HepG2 (cell line): Measurements from ENCODE around the gene SEZ6. TPM values are rescaled to one million over a fixed set of nuclear protein-coding genes. Genes with fewer than 3 reads are reported as not detected.

ENCODE experiments used
- CCAR2 ChIP-seq: fragments of 200-400 bp; formaldehyde crosslinking; optimal IDR thresholded peaks from 2 replicates; pipeline ENCODE3; 2018; ENCODE audit warnings: low read depth, mild to moderate bottlenecking, low read length, moderate library complexity
- CEBPG ChIP-seq: IDR thresholded peaks from 2 replicates; pipeline ENCODE4 v1.6.1; 2016
- EEA1 ChIP-seq: sonication (generic); formaldehyde crosslinking; IDR thresholded peaks from 2 replicates; pipeline ENCODE4 v1.5.1; 2020; ENCODE audit warnings: mild to moderate bottlenecking, missing genetic modification reagents, borderline replicate concordance
- FLYWCH1 ChIP-seq: sonication (generic); formaldehyde crosslinking; IDR thresholded peaks from 2 replicates; pipeline ENCODE4 v1.8.1; 2023; ENCODE audit warnings: mild to moderate bottlenecking, missing genetic modification reagents
- FOXC1 ChIP-seq: sonication (generic); formaldehyde crosslinking; IDR thresholded peaks from 2 replicates; pipeline ENCODE4 v1.8.0; 2022; ENCODE audit warnings: mild to moderate bottlenecking, missing genetic modification reagents, borderline replicate concordance
- HDAC2 ChIP-seq: sonication (generic); formaldehyde crosslinking; IDR thresholded peaks from 2 replicates; pipeline ENCODE4 v1.4.0; 2020; ENCODE audit warnings: missing genetic modification reagents
- KAT2B ChIP-seq: fragments of 150-350 bp; IDR thresholded peaks from 2 replicates; pipeline ENCODE4 v1.6.1; 2014; ENCODE audit warnings: low read depth, low read length, borderline replicate concordance
- TBP ChIP-seq: sonication (generic); formaldehyde crosslinking; IDR thresholded peaks from 2 replicates; pipeline ENCODE4 v1.5.0; 2020; ENCODE audit warnings: missing genetic modification reagents
- ZNF225 ChIP-seq: sonication (generic); formaldehyde crosslinking; IDR thresholded peaks from 2 replicates; pipeline ENCODE4 v1.4.0; 2020; ENCODE audit warnings: mild to moderate bottlenecking, missing genetic modification reagents
- ZNF598 ChIP-seq: sonication (generic); formaldehyde crosslinking; IDR thresholded peaks from 2 replicates; pipeline ENCODE4 v1.5.1; 2020; ENCODE audit warnings: mild to moderate bottlenecking, missing genetic modification reagents, borderline replicate concordance
- polyA plus RNA-seq, 8 experiments: library from polyadenylated mRNA; depleted of rRNA in 3 of 8; stranded (reverse) in 7 of 8; unstranded in 1 of 8; fragments of >200 nt; fragmentation: Illumina TruSeq in 4 of 8; extraction: Trizol in 4 of 8; gene quantifications; 2 replicates each; pipeline versions ENCODE4 v1.2.1 to v1.2.3, GENCODE V29; 2011 to 2016; ENCODE audit warnings: low read depth in 4 of 8, missing spikeins in 1 of 8, mixed read lengths in 1 of 8; ENCODE audit not compliant: insufficient read depth in 1 of 8
- total RNA-seq, 5 experiments: library from RNA; depleted of rRNA; stranded (reverse); fragments of >200 nt; fragmentation: Illumina TruSeq; extraction: Trizol; gene quantifications; 2 replicates each; pipeline ENCODE4 v1.2.3, GENCODE V29; 2016; ENCODE audit warnings: low read depth in 1 of 5
- TF ChIP-seq, protein P1 (sequence below), 2 experiments: sonication (generic) in 1 of 2; formaldehyde crosslinking in 1 of 2; IDR thresholded peaks; 2 replicates each; pipeline versions ENCODE4 v1.5.1 to v1.6.1; 2011 to 2020; ENCODE audit warnings: borderline replicate concordance in 1 of 2, low read depth in 1 of 2, low read length in 1 of 2, mild to moderate bottlenecking in 1 of 2, missing genetic modification reagents in 1 of 2, moderate library complexity in 1 of 2
- TF ChIP-seq, protein P2 (sequence below): sonication (generic); formaldehyde crosslinking; IDR thresholded peaks from 2 replicates; pipeline ENCODE4 v1.5.1; 2020; ENCODE audit warnings: mild to moderate bottlenecking, missing genetic modification reagents, borderline replicate concordance
- TF ChIP-seq, protein P3 (sequence below): sonication (generic); formaldehyde crosslinking; IDR thresholded peaks from 2 replicates; pipeline ENCODE4 v1.5.0; 2020; ENCODE audit warnings: mild to moderate bottlenecking, missing genetic modification reagents, borderline replicate concordance
- TF ChIP-seq, protein P4 (sequence below): sonication (generic); formaldehyde crosslinking; IDR thresholded peaks from 2 replicates; pipeline ENCODE4 v1.4.0; 2020; ENCODE audit warnings: missing genetic modification reagents, borderline replicate concordance

The SEZ6 gene
- total and polyA plus RNA-seq, 2 of the 13 experiments (the other 11 are each of a cell fraction or from before 2014, with no cell fraction given) = not detected

DNA sequence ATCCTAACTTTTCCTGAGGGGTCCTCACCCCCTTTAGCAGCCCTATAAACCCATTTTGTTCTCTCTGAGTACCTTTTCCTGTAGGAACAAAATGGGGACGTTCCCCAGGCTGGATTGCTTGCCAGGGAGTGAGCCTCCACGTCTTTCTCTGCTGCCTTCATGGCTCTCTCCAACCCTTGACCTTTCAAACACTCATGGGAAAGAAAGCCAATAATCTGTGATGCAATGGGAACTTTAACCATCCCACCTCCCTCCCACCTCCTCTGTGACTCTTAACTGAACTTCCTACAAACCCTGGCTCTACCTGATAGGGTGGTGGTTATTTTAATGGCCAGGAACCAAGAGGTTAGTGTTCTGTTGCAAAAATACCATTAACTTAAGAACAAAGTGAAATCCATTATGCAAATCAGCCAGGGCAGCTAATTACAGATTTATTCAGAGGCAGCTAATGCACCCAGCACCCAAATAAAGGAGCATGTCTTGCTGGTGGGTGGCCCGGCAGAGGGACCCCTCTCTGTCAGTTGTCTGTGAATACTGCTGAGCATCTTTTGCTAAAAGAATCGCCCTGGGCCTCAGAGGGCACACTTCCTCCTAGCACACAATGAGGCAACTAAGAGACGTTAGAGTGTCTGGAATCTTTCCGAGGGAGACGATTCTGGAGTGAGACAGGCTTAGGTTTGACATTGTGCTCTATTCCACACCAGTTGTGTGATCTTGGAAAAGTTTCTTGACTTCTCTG lies 40.1 kb upstream of the SEZ6 start (continued):
- TF ChIP-seq, protein P1, sequence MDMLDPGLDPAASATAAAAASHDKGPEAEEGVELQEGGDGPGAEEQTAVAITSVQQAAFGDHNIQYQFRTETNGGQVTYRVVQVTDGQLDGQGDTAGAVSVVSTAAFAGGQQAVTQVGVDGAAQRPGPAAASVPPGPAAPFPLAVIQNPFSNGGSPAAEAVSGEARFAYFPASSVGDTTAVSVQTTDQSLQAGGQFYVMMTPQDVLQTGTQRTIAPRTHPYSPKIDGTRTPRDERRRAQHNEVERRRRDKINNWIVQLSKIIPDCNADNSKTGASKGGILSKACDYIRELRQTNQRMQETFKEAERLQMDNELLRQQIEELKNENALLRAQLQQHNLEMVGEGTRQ (IDR thresholded peaks at IDR 0.05; ENCODE audit: low read depth, low read length) = no peak
- TF ChIP-seq, protein P1 (CRISPR knock-in tag; IDR thresholded peaks at IDR 0.05; ENCODE audit: borderline replicate concordance) = no peak
- TF ChIP-seq, protein P2, sequence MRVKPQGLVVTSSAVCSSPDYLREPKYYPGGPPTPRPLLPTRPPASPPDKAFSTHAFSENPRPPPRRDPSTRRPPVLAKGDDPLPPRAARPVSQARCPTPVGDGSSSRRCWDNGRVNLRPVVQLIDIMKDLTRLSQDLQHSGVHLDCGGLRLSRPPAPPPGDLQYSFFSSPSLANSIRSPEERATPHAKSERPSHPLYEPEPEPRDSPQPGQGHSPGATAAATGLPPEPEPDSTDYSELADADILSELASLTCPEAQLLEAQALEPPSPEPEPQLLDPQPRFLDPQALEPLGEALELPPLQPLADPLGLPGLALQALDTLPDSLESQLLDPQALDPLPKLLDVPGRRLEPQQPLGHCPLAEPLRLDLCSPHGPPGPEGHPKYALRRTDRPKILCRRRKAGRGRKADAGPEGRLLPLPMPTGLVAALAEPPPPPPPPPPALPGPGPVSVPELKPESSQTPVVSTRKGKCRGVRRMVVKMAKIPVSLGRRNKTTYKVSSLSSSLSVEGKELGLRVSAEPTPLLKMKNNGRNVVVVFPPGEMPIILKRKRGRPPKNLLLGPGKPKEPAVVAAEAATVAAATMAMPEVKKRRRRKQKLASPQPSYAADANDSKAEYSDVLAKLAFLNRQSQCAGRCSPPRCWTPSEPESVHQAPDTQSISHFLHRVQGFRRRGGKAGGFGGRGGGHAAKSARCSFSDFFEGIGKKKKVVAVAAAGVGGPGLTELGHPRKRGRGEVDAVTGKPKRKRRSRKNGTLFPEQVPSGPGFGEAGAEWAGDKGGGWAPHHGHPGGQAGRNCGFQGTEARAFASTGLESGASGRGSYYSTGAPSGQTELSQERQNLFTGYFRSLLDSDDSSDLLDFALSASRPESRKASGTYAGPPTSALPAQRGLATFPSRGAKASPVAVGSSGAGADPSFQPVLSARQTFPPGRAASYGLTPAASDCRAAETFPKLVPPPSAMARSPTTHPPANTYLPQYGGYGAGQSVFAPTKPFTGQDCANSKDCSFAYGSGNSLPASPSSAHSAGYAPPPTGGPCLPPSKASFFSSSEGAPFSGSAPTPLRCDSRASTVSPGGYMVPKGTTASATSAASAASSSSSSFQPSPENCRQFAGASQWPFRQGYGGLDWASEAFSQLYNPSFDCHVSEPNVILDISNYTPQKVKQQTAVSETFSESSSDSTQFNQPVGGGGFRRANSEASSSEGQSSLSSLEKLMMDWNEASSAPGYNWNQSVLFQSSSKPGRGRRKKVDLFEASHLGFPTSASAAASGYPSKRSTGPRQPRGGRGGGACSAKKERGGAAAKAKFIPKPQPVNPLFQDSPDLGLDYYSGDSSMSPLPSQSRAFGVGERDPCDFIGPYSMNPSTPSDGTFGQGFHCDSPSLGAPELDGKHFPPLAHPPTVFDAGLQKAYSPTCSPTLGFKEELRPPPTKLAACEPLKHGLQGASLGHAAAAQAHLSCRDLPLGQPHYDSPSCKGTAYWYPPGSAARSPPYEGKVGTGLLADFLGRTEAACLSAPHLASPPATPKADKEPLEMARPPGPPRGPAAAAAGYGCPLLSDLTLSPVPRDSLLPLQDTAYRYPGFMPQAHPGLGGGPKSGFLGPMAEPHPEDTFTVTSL = no peak
- TF ChIP-seq ZNF225 (CRISPR knock-in tag) (no peak), HDAC2 (CRISPR knock-in tag) (peak; percentile 71; the same call in 1 of the 2 replicates), TBP (no peak), FLYWCH1 (CRISPR knock-in tag) (no peak), FOXC1 (CRISPR knock-in tag) (no peak), CEBPG (CRISPR knock-in tag) (peak; percentile 93), KAT2B (no peak), EEA1 (CRISPR knock-in tag) (no peak), CCAR2 (no peak), ZNF598 (CRISPR knock-in tag) (no peak)
- TF ChIP-seq, protein P3, sequence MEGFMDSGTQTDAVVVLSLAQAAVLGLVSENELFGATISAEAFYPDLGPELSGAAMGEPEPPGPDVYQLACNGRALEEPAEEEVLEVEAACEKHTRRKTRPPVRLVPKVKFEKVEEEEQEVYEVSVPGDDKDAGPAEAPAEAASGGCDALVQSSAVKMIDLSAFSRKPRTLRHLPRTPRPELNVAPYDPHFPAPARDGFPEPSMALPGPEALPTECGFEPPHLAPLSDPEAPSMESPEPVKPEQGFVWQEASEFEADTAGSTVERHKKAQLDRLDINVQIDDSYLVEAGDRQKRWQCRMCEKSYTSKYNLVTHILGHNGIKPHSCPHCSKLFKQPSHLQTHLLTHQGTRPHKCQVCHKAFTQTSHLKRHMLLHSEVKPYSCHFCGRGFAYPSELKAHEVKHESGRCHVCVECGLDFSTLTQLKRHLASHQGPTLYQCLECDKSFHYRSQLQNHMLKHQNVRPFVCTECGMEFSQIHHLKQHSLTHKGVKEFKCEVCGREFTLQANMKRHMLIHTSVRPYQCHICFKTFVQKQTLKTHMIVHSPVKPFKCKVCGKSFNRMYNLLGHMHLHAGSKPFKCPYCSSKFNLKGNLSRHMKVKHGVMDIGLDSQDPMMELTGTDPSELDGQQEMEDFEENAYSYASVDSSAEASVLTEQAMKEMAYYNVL (CRISPR knock-in tag) = no peak
- TF ChIP-seq, protein P4, sequence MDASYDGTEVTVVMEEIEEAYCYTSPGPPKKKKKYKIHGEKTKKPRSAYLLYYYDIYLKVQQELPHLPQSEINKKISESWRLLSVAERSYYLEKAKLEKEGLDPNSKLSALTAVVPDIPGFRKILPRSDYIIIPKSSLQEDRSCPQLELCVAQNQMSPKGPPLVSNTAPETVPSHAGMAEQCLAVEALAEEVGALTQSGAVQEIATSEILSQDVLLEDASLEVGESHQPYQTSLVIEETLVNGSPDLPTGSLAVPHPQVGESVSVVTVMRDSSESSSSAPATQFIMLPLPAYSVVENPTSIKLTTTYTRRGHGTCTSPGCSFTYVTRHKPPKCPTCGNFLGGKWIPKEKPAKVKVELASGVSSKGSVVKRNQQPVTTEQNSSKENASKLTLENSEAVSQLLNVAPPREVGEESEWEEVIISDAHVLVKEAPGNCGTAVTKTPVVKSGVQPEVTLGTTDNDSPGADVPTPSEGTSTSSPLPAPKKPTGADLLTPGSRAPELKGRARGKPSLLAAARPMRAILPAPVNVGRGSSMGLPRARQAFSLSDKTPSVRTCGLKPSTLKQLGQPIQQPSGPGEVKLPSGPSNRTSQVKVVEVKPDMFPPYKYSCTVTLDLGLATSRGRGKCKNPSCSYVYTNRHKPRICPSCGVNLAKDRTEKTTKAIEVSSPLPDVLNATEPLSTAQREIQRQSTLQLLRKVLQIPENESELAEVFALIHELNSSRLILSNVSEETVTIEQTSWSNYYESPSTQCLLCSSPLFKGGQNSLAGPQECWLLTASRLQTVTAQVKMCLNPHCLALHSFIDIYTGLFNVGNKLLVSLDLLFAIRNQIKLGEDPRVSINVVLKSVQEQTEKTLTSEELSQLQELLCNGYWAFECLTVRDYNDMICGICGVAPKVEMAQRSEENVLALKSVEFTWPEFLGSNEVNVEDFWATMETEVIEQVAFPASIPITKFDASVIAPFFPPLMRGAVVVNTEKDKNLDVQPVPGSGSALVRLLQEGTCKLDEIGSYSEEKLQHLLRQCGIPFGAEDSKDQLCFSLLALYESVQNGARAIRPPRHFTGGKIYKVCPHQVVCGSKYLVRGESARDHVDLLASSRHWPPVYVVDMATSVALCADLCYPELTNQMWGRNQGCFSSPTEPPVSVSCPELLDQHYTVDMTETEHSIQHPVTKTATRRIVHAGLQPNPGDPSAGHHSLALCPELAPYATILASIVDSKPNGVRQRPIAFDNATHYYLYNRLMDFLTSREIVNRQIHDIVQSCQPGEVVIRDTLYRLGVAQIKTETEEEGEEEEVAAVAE (CRISPR knock-in tag) = 0 out of 2 replicates have a peak, but pooled peaks have one; percentile 52
